ENCODE results near the gene VPS45. TPM values are rescaled to one million over a fixed set of nuclear protein-coding genes. Genes with fewer than 3 reads are reported as not detected.
A peak's percentile ranks its signal among the peaks of the same experiment; 100 is the strongest.

VPS45 gene
- total and polyA plus RNA-seq, 2 of the 13 experiments (the other 11 are each of a cell fraction or from before 2014, with no cell fraction given): 15.2 to 25.2 TPM

- no peak for TF ChIP-seq TRAFD1 (CRISPR knock-in tag; IDR thresholded peaks at IDR 0.05; ENCODE audit: borderline replicate concordance)
- no peak for TF ChIP-seq ZNF549 (CRISPR knock-in tag; IDR thresholded peaks at IDR 0.05)
- TF ChIP-seq ZFP90 (CRISPR knock-in tag; IDR thresholded peaks at IDR 0.05; ENCODE audit: borderline replicate concordance): 0 out of 2 replicates have a peak, but pooled peaks have one; percentile 20
- TF ChIP-seq PAWR (CRISPR knock-in tag; IDR thresholded peaks at IDR 0.05; ENCODE audit: borderline replicate concordance): no peak
- no peak for TF ChIP-seq ZNF121 (CRISPR knock-in tag; IDR thresholded peaks at IDR 0.05)
- 0 out of 2 replicates have a peak, but pooled peaks have one; percentile 28 for TF ChIP-seq ZNF274 (CRISPR knock-in tag; IDR thresholded peaks at IDR 0.05)
- no peak for TF ChIP-seq TAF1 (CRISPR knock-in tag; IDR thresholded peaks at IDR 0.05)
- peak; percentile 40 for TF ChIP-seq ASH2L (IDR thresholded peaks at IDR 0.05; ENCODE audit: insufficient read length, low read depth, low read length)
- TF ChIP-seq POLR2AphosphoS5 (IDR thresholded peaks at IDR 0.05; ENCODE audit: low read depth, low read length): peak; percentile 44
- 0 out of 2 replicates have a peak, but pooled peaks have one; percentile 30 for TF ChIP-seq TFDP2 (CRISPR knock-in tag; IDR thresholded peaks at IDR 0.05)
- TF ChIP-seq ZBED4 (CRISPR knock-in tag; IDR thresholded peaks at IDR 0.05; ENCODE audit: borderline replicate concordance): no peak
- no peak for TF ChIP-seq BRCA1 (CRISPR knock-in tag; IDR thresholded peaks at IDR 0.05)
- TF ChIP-seq GABPA (IDR thresholded peaks at IDR 0.05; ENCODE audit: low read depth, low read length): no peak
- 0 out of 2 replicates have a peak, but pooled peaks have one; percentile 10 for TF ChIP-seq GABPA (CRISPR knock-in tag; IDR thresholded peaks at IDR 0.05; ENCODE audit: low read depth)
- TF ChIP-seq MIER3 (CRISPR knock-in tag; IDR thresholded peaks at IDR 0.05; ENCODE audit: borderline replicate concordance): peak; percentile 29; the same call in 1 of the 2 replicates
- no peak for TF ChIP-seq PLSCR1 (CRISPR knock-in tag; IDR thresholded peaks at IDR 0.05; ENCODE audit: borderline replicate concordance)
These were observed 95.5 kb downstream of the VPS45 start (continued) for GRCh38 chr1:150162862-150163706.

Measured in HepG2 (cell line).